ENCODE data around the gene PROSER2. TPM values are rescaled to one million over a fixed set of nuclear protein-coding genes. Genes with fewer than 3 reads are reported as not detected.

PROSER2 gene
- total RNA-seq, 1 donor from 2014 or later, result 5.1 TPM

GRCh38 chr10:11866199-11866925, 43.2 kb downstream of the PROSER2 start:
- no peak for DNase-seq (ENCODE audit: low read depth in 2 of 2)

DNA sequence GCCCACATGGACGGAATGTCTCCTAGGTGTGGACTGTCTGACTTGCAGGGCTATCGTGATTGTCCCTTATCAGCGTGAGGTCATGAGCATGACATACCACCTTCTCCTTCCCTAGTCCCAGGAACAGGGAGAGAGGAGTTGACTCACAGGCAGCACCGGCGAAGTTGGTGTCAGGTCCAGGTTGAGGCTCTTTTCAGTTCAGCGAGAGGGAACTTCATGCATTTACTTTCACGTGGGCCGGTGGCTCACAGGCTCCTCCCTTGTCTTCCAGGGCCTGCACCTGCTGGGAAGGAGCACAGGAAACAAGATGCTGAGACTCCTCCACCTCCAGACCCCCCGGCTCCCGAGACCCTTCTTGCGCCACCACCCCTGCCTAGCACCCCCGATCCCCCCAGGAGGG, 46.1 kb downstream of the PROSER2 start:
- no peak for DNase-seq (ENCODE audit: low read depth in 2 of 2)

DNA sequence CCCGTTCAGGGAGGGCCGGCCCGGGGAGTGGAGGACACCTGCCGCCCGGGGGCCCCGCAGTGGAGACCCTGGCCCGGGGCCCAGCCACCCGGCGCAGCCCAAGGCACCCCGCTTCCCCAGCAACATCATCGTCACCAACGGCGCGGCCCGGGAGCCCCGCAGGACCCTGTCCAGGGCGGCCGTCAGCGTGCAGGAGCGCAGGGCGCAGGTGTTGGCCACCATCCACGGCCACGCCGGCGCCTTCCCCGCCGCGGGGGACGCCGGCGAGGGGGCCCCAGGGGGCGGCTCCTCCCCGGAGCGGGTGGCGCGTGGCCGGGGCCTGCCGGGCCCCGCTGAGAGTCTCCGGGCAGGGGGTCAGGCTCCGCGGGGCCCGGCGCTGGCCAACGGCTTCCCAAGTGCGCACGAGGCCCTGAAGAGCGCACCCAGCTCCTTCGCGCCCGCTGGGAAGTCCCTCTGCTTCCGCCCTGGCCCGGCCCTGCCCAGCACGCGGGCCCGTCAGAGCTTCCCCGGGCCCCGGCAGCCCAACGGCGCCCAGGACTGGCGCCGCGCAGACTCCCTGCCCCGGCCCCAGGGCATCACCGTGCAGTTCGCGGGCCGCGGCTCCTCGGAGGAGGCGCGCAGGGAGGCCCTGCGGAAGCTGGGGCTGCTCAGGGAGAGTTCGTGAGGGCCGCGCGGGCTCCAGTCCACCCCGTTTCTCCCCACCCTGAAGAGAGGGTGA, 46.7 kb downstream of the PROSER2 start:
- DNase-seq (ENCODE audit: low read depth in 2 of 2), result peak in 1 of 2 donors; percentile 20

DNA sequence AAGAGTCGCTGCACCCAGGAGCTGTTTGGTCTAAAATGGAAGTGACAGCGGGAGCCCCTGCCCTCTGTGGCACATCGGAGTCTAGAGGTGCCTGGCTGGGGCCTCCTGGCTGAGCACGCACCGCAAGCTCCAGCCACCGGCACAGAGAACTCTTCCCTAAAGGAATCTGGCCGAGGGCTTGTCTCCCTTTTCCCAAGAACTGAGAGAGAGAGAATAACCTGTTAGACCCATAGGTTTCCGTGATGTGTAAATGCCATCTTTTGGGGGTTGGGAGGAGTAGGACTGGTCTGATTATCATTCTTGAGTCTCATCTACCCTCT, 47.3 kb downstream of the PROSER2 start:
- no peak for DNase-seq (ENCODE audit: low read depth in 2 of 2)

DNA sequence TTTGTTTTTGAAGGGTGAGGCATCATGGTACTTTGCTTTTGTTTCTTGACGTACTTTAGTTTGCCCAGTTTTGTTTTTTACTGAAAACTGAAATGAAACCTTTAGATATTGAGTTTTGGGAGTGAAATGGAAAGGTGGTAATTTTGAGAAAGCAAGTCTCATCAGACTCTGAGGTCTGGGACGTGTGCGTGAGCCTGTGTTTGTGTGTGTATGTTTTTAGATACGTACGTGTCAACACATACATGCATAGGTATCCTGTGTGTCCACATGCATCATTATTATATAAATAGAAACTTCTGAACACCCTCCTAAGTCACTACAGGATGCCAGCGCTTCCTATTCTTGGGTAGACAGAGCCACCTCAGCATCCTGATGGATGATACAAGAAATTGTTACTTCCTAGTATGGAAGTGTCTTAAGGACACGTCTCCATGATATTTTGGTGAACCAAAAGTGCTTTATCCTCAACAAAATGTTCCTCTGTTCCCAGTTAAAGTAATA, 47.8 kb downstream of the PROSER2 start:
- DNase-seq (ENCODE audit: low read depth in 2 of 2), result peak in 1 of 2 donors; percentile 30

DNA sequence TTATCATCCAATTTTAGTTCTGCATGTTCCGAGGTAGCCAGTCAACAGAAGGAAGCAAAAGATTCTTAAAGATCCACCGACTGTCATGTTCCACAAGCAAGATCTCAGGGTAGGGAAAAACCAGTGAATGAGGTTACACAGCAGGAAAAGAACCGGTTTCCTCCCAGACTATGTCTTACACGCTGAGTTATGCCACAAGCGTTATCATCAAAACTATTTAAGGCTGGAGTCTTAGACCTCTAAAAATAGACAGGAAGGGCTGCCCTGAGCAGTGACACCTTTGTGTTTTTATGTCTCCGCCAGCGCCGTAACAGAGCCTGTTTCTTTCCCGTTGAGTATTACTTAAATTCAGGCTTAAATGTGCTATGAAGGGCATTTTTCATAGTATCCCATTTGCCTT, 48.3 kb downstream of the PROSER2 start:
- DNase-seq (ENCODE audit: low read depth in 2 of 2), result peak in 1 of 2 donors; percentile 70

- peak in 1 of 2 donors; percentile 14 for DNase-seq (ENCODE audit: low read depth in 2 of 2)
Observed at GRCh38 chr10:11874568-11875493, 51.7 kb downstream of the PROSER2 start.

DNA sequence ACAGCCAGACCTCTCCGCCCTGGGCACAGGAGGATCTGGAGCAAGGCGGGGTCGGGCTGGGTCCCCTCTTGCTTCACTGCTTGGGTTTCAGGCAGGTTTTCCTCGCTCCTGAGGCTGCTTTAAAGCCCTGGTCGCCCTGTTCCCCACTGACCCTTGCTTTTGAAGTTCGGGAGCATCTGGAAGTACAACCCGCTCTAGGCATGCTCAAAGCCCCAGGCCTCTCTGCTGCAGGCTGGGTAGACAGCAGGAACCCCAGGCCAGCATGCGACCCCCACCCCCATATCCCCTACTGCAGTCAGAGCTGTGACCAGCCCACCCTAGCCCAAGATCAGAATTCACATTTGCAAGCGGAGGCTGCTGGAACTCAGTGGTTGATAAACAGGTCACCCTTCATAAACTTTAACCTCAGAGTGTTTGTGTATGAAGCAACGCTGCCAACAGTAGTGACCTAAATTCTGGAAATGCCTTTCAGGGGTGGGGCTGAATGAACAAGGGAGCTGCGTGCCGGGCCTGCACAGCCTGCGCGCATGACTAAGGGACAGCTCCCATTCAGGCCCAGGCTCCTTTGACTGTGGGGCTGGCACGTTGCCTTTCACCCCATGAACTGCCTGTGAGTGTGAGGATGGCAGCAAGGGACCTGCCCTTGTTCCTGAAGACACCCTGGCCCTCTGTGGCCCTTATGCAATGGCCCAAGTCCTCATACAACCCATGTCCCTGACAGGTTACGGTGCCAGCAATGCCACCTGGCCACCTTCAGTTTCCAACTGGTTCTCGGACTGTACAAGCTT, 52.5 kb downstream of the PROSER2 start:
- peak; percentile 59 to 76 for DNase-seq (ENCODE audit: low read depth in 2 of 2)

- DNase-seq (ENCODE audit: low read depth in 2 of 2), result no peak
Observed at GRCh38 chr10:11876324-11876723, 53.2 kb downstream of the PROSER2 start.

- no peak for DNase-seq (ENCODE audit: low read depth in 2 of 2)
Observed at GRCh38 chr10:11876805-11877590, 53.8 kb downstream of the PROSER2 start.

DNA sequence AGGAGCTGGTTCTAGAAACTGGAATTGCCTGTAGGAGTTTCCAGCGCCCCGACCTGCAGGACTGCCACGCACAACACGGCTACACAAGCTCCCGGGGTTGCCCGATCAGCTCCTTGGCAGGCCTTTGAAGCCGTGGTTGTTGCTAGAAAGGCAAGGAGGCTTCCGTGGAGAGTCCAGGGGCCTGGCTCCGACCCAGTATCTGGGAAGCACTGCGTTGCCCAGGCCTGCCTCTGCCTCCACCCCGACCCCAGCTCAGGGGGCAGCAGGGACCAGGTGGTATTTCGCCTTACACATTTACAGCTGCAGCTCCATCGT, 54.4 kb downstream of the PROSER2 start:
- DNase-seq (ENCODE audit: low read depth in 2 of 2), result no peak

DNA sequence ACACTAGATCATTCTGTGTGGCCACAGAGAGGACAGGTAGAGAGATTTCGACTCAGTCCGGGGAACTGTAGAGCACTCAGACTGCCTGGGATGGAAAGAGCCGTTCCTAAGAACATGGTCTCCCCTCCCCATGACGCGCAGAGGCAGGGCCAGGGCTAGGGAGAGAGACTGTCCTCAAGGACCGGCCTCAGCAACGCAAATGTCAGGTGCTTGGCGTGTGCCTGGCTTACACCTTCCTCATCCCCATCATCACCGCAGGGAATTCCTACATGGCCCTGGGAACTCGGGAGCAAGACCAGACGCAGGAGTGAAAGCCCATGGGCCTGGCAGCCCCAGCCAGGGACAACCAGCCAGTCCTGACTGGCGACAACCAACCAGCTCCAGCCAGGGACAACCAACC, 55.6 kb downstream of the PROSER2 start:
- no peak for DNase-seq (ENCODE audit: low read depth in 2 of 2)

GRCh38 chr10:11879387-11880094, 56.4 kb downstream of the PROSER2 start:
- no peak for DNase-seq (ENCODE audit: low read depth in 2 of 2)

DNA sequence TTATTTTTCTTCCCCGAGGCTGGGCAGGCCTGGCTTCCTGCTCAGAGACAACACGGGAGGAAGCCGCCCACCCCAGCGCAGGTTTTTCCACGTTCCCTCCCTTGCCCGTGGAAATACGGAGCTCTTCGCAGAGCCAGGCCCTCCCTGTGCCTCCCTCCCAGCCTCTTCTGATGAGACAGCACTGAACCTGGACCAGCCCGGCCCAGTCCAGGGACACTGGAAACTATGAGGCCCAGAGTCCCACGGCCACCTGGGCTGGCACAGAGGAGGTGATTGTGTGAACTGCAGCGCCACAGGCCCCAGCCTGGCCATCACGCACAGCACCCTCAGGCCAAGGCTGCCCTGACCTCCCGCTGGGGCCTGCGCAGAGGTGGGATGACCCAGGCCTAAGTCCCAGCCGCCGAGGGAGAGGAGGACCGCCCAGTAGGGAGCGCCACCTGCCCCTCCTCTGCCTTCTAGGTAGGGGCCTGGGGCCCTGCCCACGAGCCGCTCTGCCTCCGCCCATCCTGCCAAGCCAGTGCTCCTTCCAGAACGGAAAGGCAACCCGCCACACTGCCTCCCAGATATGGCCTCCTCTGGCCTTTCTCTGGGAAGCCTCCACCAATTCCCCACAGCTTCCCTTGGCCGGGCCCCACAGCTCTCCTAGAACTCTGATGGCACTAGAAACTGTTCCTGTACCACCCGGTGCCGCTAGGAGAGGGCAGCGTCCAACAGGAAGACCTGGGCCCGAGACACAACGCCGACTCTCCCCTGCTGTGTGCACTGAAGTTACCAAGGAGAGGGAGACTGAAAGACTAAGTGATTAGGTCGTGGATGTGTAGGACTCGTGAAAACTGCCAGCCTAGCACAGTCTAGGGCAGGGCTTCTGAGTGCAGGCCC, 57.2 kb downstream of the PROSER2 start:
- no peak for DNase-seq (ENCODE audit: low read depth in 2 of 2)

DNA sequence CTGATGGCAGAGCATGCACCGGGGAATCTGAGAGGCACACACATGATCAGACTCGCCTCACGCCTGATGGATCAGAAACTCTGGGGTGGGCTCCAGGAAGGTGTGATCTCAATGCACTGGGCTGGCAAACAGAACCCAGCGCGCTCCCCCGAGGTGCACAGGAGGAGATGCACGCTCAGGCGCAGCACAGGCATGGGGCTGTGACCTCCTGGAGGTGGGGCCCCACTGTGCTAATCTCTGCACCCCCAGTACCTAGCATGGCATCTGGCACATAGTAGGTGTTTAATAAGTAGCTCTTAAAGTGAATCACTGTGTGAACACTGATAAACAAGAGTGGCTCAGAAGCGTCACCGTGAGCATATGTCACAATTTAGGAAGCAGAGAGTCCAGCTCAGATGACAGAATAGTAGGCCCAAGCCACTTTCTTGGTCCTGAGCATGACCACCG, 57.9 kb downstream of the PROSER2 start:
- no peak for DNase-seq (ENCODE audit: low read depth in 2 of 2)

GRCh38 chr10:11881477-11882417, 58.6 kb downstream of the PROSER2 start:
- DNase-seq (ENCODE audit: low read depth in 2 of 2), result no peak

DNA sequence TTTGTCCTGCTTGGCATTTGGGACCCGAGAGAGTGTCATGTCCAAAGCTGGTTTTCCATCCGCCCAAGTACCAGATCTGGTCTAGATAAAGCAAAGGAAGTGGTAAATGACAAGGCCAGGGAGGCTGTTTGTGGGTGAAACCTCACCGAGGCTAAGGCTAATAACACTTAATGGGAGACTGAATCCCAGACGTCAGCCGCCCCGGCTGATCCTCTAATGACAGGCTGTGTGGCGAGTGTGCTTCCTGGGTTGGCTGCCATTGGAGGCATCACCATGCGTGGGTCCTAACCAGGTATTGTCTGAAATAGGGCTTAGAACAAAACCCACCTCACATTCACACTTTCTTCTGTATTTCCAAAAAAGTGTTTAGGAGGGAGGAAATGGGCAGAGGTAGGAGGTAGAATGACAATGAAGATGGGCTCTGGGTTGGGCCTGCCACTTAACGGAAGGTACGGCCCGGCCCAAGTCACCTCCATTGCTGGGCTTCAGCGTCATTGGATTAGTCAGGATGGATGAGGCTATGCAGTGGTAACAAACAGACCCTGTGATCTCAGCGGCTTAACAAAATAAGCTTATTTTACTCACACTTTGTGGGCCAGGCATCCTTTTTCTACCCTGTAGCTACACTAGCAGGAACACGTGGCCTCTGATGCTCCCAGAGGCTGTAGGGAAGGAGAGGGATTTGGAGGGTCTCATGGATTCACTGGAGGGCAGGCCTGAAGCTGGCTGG, 59.7 kb downstream of the PROSER2 start:
- DNase-seq (ENCODE audit: low read depth in 2 of 2), result no peak
